Measurements from ENCODE around the gene ITGA2.

- no peak for TF ChIP-seq CTCF (conservative IDR thresholded peaks at IDR 0.05)
- TF ChIP-seq ZFX (IDR thresholded peaks at IDR 0.05), result no peak
Measured at GRCh38 chr5:53066088-53066487, 76.9 kb downstream of the ITGA2 start.

Measured in C4-2B (cell line).